GM12892 (cell line): Measurements from ENCODE around the gene ASB18.

ENCODE experiments used
- DNase-seq: peaks from one replicate; pipeline ENCODE4 v3.0.0; 2011; ENCODE audit not compliant: insufficient read length
- FAIRE-seq: peaks from 2 replicates; lab custom pipeline; 2011; peaks lifted over from hg19 to GRCh38; lab: Jason Lieb, UNC
- POLR2A ChIP-seq: IDR thresholded peaks from 2 replicates; pipeline ENCODE4 v1.6.1; 2011; ENCODE audit warnings: low read depth, low read length, control low read depth
- POLR2AphosphoS5 ChIP-seq: IDR thresholded peaks from 2 replicates; pipeline ENCODE4 v1.6.1; 2011; ENCODE audit warnings: low read depth, low read length, control low read depth
- TAF1 ChIP-seq: IDR thresholded peaks from 2 replicates; pipeline ENCODE4 v1.6.1; 2011; ENCODE audit warnings: low read depth, mild to moderate bottlenecking, control low read depth, low read length, borderline replicate concordance

ASB18 gene

DNA sequence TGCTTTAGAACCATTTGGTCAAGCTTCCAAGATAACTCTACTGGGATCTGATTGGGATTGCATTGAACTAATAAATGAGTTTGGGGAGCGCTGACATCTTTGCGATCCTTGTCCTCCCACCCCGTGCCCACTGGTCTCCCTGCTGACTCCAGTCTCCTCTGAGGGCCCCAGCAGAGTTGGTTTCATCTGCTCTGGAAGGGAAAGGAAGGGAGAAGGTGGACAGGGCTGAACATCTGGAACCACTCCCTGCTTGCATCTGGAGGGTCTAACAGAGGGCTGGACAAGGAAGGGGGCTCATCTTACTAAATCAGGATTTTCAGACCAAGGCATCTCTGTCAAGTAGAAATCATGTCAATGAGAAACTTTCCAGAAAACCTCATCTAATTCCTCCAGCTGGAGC is 108.8 kb downstream of the ASB18 start:
- TF ChIP-seq TAF1: no peak
- no peak for TF ChIP-seq POLR2A
- TF ChIP-seq POLR2AphosphoS5: no peak
- no peak for DNase-seq
- FAIRE-seq: no peak

- no peak for DNase-seq
- TF ChIP-seq POLR2AphosphoS5 (no peak), TAF1 (no peak), POLR2A (no peak)
- FAIRE-seq: no peak
Observed at GRCh38 chr2:236146436-236146835, 117.8 kb downstream of the ASB18 start.

DNA sequence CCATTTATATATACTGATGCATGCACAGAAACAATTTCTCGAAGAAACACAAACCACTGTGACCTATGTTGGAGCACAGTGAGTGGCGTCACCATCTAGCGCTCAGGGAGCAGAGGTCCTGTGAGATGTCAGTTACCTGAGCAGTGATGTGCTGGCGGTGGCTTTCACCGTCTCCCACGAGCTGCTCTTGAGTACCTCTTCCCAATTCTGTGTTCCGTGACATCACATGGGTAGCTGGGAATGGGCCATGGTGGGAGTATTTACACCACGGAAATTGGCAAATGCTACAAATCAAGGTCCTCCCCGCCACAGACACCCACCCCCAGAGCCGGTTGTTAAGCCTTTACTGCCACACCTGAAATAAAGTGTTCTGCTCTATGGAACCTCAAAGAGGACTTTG is 120.4 kb downstream of the ASB18 start:
- FAIRE-seq (no peak), DNase-seq (no peak)
- TF ChIP-seq POLR2AphosphoS5 (no peak), TAF1 (no peak), POLR2A (no peak)
